A172 (cell line): Measurements from ENCODE around the gene HTR3B. TPM values are rescaled to one million over a fixed set of nuclear protein-coding genes. Genes with fewer than 3 reads are reported as not detected.
"Not testable (repeated sequence)": the region's sequence is repeated elsewhere in the genome, so short reads cannot be mapped to it uniquely, and the experiment has no call there.

Experiments used
- DNase-seq: peaks from one replicate; pipeline ENCODE4 v3.0.0-alpha.2; 2015; ENCODE audit warnings: low spot score
- total RNA-seq: library from RNA; depleted of rRNA; stranded (reverse); fragments of >200 nt; shearing (Covaris generic); gene quantifications from 2 replicates; pipeline ENCODE4 v1.2.3, GENCODE V29; 2014

HTR3B gene
- total RNA-seq, 1 experiment from 2014 or later: not detected

DNA sequence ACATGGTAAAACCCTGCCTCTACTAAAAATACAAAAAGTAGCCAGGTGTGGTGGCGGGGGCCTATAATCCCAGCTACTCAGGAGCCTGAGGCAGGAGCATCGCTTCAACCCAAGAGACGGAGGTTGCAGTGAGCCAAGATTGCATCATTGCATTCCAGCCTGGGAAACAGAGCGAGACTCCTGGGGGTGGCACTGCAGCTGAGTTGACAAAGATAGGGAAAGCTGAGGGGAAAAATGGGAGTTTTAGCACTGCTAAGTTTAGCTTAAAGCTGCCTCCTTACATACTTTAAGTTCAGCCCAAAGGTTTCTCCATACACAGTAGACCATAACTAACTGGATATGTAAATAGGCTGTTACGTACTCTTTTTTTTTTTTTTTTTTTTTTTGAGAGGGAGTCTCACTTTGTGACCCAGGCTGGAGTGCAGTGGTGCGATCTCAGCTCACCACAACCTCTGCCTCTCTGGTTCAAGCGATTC lies 20.2 kb upstream of the HTR3B start:
- DNase-seq: no peak

DNA sequence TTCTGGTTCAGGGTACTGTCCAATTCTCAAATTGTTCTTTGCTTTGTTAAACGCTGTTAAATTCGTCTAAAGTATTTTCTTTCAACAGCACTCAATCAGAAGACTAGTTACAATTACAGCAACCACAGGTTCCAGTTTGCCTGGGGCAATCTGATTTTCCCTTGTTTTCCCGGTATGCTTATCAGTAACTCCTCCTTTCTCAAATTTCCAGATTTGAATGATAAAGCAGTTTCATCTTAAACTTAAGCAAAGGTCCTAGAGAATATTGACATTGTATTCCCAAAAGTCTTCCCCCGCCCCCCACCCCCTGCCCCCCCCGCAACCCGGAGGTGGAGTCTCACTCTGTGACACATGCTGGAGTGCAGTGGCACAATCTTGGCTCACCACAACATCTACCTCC lies 18.7 kb upstream of the HTR3B start:
- DNase-seq: no peak

DNA sequence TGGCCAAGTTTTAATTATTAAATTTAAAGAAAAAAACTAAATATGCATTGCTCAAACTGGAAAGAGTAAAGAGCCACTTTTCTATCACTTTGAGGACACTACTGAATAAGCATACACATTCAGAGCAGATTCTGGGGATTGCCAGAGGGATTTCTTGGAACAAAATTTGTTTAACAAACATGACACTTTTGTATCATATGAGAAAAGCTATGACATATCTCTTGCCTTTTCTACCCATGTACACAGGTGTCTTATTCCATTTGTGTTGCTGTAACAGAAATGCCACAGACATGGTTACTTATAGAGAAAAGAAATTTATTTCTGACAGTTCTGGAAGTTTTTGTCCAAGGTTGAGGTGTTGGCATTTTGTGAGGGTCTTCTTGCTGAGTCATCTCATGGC lies 15.7 kb upstream of the HTR3B start:
- no peak for DNase-seq

DNA sequence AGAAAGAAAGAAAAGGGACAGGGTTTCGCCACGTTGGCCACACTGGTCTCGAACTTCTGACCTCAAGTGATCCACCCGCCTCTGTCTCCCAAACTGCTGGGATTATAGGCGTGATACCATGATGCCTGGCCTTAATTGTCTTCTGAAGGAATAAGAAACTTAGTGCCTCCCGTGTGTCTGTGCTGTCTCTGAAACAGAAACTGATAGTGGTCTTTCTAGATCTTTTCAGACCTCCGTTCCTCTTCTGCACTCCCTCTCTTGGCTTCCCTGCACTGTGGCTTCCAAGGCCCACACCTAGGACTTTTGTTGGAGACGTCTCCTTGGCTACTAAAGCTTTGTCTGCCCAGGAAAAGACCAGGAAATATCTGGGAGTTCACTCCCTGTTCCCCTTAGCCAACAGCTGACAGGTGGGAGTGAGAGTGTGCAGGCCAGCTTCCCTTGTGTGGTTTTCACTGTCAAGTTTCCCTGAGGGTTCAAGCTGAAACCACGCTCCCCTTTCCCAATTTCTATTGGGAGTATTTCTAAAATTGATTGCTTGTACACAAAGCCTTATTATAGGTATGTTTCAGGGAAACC lies 10.1 kb upstream of the HTR3B start:
- DNase-seq: no peak

DNA sequence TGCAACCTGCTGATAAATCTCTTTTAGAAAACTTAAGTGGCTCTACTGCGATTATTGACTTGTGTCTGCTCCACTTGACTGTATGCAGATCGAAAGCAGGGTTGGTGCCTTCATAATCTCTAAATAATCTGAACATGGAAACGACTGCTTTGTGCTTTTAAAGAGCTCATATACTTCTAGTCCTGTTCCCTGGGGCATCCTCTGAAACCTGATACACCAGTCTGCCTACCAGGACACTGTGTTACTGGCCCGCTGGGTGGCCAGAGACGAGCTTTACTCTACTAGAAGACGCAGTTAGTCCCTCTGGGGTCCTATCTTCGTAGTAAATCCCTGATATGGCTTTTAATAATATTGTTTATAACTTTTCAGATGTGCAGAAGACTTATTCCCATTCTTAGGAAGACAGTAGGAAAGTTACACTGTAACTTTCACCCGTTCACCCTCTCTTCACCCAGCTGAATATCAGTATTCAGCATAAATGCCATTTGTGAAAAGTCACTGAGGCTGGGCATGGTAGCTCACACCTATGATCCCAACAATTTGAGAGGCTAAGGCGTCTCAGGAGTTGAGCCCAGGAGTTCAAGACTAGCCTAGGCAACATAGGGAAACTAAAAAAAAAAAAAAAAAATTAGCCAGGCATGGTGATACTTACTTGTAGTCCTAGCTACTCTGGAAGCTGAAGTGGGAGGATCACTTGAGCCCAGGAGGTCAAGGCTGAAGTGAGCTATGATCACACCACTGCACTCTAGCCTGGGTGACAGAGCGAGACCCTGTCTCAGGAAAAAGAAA lies 9.0 kb upstream of the HTR3B start:
- no peak for DNase-seq

DNA sequence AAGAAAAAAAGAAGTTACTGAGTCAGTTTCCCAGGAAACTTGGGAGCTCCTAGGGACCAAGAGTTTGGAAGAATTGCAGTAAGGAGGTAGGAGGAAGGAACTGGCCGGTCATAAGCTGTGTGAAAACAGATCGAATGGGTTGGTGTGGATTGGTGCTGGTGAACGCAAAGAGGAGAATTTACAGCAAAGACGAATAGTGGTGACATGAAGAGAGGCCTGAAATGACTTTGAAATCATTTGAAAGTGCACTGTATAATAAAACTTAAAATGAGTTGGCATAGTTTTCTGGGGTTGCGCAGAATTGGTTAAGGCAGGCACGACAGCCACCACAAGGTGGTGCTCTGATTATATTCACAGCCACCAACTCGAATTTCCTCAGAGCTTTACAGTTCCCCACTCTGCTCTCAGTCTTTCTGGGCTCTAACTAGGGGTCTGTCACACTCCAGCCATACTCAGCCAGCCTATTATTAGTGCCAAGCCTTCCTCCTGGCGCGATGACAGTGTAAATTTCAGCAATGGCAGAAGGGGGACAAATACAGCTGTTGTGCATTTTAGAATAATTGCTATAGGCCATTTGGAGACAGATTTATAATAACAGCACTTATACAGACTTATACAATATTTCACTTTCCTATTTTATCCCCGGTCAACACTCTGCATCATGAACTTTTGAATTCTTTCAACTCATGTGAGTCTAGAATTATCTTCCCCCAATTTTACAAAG lies 8.3 kb upstream of the HTR3B start:
- peak; percentile 15 for DNase-seq

DNA sequence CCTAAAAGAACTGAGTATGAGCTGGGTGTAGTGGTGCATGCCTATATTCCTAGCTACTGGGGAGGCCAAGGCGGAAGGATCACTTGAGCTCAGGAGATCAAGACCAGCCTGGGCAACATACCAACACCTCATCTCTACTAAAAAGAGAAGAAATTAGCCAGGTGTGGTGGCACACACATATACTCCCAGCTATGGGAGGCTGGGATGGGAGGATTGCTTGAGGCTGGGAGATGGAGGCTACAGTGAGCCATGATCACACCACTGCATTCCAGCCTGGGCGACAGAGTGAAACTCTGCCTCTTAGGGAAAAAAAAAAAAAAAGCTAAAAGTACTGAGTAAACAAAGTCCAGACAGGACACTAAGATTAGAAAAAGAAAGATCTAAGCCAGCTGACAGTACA lies 3.5 kb upstream of the HTR3B start:
- DNase-seq: no peak

DNA sequence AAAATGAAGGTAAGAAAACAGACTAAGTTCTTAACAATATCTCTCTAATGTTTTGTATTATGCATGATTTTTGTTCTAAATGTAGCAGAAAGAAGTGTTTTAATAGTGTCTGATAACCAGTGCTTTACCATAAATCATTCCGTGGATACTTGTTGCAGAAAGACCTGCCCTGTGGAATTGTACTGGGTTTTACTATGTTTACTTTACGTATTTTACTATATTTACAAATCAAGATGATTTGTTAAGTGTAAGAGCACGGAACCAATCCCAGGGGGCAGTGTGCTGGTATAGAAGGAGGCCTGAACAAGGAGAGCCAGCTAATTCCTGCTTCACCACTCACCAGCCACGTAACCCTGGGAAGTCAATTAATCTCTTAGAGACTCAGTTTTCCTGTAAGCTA lies 1.4 kb downstream of the HTR3B start:
- peak; percentile 8 for DNase-seq

DNA sequence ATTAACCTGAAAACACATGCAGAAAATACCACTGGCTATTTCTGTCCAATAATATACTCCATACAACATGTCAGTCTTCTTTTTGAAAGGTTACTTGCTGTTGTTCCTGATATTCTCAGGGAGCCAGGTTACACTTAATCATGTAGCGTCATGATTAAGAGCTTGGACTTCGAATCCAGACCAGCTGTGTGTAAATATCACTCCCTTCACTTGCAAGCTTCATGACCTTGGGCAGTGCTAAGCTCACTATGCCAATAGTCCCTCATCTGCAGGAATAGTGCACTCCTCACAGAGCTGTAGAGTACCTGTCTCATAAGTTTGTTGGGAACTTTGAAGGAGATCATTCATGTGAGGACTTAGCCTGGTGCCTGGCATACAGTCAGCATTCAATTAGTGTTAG lies 1.9 kb downstream of the HTR3B start:
- no peak for DNase-seq

DNA sequence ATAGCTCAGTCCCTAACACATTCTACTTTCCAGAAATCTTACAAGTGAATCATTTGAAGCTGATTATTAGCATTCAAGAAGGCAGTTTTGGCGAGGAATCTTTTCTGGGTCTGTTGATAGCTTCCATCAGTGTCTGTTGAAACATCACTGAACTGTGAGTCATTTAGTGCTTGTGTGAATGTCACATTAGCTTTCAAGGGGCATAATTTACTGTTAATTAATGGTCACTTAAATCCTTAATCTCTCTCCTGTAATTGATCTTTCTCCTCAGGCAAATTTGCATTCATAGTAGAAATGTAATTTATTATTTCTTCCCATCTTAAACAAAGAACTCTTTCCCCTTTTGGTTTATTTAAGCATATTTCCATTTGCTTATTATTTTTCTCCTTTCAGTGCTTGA lies 2.6 kb downstream of the HTR3B start:
- DNase-seq: no peak

DNA sequence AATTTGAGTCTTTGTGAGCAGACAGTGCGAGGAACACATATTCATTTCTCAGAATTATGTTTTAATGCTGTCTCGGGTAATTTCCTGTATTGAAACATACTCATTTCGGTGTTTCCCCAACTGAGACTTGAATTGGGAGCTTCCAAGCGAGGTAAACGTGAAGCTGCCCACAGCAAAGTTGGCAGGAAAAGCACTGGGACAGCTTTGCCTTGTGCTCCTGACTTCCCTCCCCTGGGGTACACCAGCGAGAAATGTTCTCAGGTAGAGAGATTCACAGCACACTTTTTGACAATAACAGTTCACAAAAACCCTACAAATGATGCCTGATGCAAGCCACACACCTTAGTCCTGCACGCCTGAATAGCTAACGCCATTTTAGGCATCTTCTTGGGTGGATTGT lies 3.1 kb downstream of the HTR3B start:
- no peak for DNase-seq

DNA sequence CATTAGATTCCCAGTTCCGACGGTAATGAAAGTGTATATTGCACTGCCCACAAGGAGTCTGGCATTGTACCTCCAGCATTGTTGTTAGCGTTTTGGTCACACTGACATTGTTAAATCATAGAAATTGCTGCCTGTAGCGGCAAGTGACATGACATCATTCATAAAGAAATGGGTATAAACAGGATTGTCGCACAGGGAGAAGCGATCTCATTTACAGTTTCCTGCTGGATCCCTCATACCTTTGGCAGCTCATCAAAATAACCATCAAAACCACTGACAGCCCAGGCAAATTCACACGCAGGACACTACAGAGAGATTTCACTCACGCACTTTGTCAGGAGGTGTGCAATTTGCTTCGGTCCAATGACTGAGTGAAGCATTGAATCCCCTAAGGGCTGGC lies 3.5 kb downstream of the HTR3B start:
- DNase-seq: no peak

DNA sequence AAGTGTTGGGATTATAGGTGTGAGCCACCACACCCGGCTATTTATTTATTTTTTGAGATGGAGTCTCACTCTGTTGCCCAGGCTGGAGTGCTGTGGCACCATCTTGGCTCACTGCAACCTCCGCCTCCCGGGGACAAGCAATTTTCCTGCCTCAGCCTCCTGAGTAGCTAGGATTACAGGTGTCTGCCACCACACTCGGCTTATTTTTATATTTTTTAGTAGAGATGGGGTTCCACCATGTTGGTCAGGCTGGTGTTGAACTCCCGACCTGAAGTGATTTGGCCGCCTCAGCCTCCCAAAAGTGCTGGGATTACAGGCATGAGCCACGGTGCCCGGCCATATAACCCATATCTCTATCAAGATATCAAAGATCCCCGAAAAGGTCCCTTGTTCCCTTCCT lies 6.9 kb downstream of the HTR3B start:
- not testable (repeated sequence) for DNase-seq

DNA sequence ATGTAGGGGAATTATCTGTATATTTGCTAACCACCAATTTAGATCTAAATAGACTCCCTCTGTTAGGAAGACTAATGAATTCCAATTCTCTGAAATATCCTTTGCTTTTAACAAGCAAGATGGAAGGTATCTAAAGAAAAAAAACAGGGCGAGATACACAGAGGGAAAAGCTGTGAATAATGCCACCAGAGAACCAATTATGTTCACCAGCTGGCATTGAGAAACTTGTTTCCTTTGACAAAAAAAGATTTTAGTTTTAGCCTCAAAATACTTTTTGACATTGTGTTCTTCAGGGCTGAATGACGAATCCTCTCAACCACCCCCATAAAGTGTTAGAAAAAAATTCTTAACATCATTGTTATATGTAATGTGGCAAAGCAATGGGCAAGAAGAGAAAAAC lies 19.0 kb downstream of the HTR3B start:
- no peak for DNase-seq

DNA sequence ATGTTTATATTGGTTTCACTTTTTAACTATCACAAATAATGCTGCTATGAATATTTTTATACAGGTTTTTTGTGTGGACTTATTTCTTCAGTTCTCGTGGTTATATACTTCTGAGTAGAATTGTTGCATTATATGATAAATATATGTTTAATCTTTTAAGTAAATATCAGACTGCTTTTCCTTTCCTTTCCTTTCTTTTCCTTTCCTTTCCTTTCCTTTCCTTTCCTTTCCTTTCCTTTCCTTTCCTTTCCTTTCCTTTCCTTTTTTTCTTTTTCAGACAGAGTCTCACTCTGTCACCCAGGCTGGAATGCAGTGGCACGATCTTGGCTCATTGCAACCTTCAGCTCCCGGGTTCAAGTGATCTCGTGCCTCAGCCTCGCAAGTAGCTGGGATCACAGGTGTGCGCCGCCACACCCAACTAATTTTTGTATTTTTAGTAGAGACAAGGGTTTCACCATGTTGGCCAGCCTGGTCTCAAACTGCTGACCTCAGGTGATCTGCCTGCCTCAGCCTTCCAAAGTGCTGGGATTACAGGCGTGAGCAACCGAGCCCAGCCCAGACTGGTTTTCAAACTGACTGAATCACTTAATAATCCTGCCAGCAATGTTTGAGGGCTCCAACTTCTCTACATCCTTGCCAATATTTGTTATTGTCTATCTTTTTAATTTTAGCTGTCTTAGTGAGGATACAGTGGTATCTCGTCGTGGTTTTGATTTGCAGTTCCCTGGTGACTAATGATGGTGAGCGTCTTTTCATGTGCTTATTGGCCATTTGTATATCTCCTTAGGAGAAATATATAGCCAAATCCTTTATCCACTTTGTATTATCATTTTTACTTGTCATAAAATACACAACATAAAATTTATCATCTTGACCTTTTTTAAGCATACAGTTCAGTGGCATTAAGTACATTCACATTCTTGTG lies 21.9 kb downstream of the HTR3B start:
- peak; percentile 6 for DNase-seq

DNA sequence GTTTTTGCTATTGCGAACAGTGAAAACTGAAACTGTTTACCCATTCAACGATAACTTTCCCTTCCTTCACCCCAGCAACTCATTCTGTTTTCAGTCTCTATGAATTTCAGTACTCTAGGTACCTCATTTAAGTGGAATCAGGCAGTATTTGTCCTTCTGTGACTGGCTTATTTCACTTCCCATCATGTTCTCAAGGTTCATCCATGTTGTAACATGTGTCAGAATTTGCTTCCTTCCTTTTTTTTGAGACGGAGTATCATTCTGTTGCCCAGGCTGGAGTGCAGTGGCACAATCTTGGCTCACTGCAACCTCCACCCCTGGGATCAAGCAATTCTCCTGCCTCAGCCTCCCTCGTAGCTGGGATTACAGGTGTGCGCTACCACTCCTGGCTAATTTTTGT lies 23.7 kb downstream of the HTR3B start:
- no peak for DNase-seq

DNA sequence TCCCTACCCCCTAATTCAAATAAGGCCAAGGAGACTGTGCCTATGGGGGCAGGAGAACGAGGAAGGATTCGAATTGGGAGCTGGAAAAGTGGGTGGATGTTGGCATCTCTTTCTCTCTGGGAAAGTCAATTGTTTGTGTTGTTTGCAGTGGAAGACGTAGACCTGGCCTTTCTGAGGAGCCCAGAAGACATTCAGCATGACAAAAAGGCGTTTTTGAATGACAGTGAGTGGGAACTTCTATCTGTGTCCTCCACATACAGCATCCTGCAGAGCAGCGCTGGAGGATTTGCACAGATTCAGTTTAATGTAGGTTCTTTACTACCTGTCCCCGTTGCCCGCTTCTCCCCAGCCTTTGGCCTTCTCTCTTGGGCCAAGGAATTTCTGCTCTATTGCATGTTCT lies 28.2 kb downstream of the HTR3B start:
- no peak for DNase-seq

DNA sequence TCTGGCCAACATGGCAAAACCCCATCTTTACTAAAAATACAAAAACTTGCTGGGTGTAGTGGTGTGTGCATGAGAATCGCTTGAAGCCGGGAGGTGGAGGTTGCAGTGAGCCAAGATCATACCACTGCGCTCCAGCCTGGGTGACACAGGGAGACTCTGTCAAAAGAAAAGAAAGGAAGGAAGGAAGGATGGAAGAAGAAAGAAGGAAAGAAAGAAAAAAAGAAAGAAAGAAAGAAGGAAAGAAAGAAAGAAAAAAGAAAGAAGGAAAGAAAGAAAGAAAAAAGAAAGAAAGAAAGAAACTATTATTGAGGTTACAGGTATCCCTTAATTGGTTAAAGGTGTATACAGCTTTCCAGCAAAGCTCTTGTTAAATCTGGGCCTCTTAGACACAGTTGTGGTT lies 29.6 kb downstream of the HTR3B start:
- not testable (repeated sequence) for DNase-seq

DNA sequence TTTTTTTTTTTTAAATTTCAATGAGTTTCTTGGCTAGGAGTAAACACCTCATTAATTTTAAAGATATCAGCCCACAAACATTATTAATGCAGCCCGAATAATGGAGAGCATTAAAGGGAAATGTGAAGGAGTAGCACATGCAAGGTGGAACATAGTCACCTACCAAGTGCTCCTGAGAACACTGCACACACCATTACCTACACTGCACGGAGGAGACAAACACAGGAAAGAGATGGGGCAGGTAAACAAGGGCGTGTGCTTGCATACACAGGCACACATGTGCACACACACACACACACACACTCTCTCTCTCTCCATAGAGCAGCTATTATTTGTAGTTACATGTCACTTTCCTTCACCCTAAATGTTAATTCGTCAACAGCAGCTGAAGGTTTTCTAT lies 30.2 kb downstream of the HTR3B start:
- DNase-seq: no peak

DNA sequence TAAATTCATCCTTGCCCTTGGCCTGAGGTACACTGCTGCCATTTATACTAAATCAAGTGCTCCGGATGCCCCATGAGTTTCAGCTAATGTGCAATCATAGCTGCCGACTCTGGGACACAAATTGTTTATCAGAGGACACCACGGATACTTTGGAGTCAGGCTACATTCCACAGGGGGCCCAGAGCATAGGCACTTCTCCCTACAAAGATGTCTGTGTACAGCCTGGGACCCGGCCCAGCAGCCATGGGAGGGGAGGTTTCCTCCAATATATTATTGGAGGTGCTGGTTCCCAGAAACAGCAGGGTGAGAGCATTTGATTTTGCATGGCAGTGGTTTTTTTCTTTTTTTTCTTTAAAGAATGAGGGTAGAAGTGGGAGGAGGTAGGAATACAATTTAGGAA lies 31.3 kb downstream of the HTR3B start:
- DNase-seq: no peak

DNA sequence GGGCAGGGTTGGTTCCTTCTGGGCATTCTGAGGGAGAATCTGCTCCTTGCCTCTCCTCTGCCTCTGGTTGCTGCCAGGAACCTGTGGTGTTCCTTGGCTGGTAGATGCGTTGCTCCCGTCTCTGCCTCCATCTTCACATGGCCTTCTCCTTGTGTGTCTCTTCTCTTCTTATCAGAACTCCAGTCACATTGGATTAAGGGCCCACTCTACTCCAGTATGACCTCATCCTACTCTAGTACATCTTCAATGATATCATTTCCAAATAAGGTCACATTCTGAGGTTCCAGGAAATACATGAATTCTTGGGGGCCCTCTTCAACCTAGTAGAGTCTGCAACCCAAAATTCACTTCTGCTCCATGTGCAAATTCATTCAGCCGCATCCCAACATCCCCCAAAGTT lies 33.3 kb downstream of the HTR3B start:
- no peak for DNase-seq

DNA sequence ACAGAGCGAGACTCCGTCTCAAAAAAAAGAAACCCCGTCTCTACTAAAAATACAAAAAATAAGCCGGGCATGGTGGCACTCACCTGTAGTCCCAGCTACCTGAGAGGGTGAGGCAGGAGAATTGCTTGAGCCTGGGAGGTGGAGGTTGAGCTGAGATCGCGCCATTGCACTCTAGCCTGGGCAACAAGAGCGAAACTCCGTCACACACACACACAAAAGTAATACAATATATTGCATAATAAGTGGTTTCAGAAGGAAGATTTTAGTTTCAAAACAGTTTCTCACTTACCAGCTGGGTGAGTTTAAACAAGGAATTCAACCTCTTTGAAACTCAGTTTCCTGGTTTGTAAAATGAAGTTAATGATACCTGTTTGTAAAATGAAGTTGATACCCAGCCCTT lies 37.7 kb downstream of the HTR3B start:
- DNase-seq: no peak
